Peyer's patch (tissue), 4 donors: ENCODE data around the gene MYO9A.

Source experiments
- CTCF ChIP-seq, 6 experiments: fragments of 450-650 bp in 4 of 6; fragments of 200-600 bp in 2 of 6; sonication (generic) in 1 of 6; IDR thresholded peaks; one replicate each; pipeline ENCODE4 v1.5.1; 2017 to 2019; ENCODE audit warnings: antibody characterized with exemption in 6 of 6, mild to moderate bottlenecking in 3 of 6, moderate library complexity in 1 of 6
- POLR2A ChIP-seq, 2 donors: fragments of 450-650 bp; IDR thresholded peaks; one replicate each; pipeline ENCODE4 v1.5.1; 2017; ENCODE audit warnings: antibody characterized with exemption in 2 of 2, mild to moderate bottlenecking in 2 of 2, moderate library complexity in 2 of 2

GRCh38 chr15:72013703-72014102, 104.2 kb downstream of the MYO9A start:
- TF ChIP-seq CTCF (IDR thresholded peaks at IDR 0.05) (no peak), POLR2A (IDR thresholded peaks at IDR 0.05) (no peak)
